Right forelimb (tissue), 1 donor: ENCODE data around the gene TBC1D8.

Source experiments
- DNase-seq: peaks from one replicate; pipeline ENCODE4 v3.0.0-alpha.2; 2018

The TBC1D8 gene

GRCh38 chr2:100995309-100996075, 155.7 kb downstream of the TBC1D8 start:
- DNase-seq, result no peak

GRCh38 chr2:100993294-100993693, 157.9 kb downstream of the TBC1D8 start:
- DNase-seq, result no peak

DNA sequence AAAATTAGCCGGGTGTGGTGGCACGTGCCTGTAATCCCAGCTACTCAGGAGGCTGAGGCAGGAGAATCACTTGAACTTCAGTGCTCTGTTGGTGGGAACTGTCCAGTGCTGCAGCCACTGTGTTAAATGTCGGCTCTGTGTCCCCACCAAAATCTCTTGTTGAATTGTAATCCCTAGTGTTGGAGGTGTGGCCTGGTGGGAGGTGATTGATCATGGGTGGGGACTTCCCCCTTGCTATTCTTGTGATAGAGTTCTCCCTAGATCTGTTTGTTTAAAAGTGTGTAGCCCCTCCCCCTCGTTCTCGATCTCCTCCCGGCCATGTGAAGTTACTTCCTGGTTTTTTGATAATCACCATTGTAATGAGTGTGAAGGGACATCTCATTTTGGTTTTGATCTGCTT, 158.9 kb downstream of the TBC1D8 start:
- no peak for DNase-seq

- no peak for DNase-seq
Measured at GRCh38 chr2:100991404-100991773, 159.8 kb downstream of the TBC1D8 start.

DNA sequence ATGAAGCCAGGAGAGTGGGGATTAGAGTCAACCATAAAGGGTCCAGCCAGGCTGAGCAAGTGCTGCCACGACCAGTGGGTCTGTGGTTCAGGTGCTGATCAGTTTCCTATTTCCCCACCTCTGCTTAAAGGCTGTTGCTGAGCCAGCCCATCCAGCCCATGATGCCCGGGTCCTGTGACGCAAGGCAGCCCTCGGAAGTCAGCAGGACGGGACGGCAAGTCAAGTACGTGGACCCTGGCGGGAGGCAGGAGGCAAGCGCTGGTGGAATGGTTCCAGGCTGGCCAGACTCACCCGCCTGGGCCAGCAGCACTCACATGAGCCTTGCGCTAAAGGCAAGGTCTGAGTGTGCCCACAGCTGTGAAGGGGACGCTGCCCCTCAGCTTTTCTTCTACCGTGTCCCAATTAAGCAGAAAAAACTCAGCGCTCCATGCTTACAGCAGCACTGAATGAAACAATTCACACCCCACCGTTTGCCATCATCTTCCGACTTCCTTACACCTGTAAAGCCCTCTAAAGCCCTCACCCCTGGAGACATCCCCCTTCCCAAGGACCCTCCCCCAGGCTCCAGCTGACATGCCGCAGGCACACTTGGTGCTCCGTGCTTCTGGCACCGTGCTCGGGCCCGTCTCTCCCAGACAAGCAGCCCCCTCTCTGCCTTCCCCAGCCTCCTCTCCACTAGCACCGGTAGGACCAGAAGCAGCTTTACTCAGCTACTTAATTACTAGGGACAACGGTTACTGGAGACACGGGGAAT, 160.4 kb downstream of the TBC1D8 start:
- no peak for DNase-seq

GRCh38 chr2:100990166-100990565, 161.0 kb downstream of the TBC1D8 start:
- DNase-seq, result no peak

DNA sequence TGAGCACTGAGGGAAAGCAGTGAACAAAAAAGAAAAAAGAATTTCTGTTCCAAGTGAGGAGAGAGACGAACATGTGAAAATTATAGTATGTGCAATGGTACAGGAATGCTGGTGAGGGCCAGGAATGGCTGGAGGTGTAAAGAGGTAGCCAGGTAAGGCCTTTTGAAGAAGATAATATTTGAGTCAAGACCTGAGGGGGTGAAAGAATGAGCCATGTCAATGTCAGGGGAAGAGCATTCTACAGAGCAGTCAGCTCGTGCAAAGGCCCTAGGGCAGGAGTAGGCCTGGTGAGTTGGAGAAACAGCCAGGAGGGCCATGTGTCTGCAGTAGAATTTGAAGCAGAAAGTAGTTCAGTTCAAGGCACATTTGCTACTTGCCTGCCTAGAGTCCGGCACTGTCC, 161.5 kb downstream of the TBC1D8 start:
- DNase-seq, result no peak

DNA sequence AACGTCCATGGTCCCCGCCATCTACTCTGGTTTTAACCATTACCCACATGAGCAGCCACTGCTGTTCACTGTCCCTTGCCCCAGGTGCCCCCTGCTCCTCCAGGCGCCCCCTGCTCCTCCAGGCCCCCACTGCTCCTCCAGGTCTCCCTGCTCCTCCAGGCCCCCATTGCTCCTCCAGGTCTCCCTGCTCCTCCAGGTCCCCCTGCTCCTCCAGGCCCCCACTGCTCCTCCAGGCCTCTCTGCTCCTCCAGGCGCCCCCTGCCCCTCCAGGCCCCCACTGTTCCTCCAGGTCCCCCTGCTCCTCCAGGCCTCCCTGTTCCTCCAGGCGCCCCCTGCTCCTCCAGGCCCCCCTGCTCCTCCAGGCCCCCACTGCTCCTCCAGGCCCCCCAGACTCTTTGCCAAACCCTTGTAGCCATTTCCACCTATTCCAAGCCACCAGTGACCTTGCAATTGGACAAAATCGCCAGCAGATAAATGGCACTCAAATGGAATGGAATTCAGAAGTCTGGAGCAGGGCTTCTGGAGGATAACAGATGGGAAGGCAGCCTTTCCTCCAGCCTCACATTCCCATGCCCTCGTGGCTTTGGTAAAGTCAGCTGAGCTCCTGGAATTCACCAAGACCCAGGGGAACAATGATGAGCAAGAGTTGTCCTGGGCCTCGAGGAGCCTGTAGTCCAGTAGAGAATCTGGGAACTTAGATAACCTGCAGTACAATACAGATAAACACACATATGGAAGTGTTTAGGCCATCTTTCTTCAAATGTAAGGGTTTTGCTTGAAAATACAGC, 162.4 kb downstream of the TBC1D8 start:
- DNase-seq, result no peak

DNA sequence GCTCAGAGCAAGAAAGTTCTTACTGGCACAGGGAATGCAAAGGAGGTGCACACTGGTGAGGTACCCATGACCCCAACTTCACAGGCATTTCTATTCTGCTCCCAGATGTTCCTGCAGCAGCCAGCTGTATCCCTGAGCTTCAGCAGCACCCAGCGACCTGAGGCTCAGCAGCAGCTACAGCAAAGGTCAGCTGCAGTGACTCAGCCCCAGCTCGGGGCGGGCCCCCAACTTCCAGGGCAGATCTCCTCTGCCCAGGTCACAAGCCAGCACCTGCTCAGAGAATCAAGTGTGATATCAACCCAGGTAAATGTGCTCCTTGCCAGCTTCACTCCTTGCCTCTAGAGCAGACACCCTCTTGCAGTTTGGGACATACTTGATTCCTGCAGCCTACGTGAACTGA, 163.2 kb downstream of the TBC1D8 start:
- no peak for DNase-seq

- no peak for DNase-seq
Measured at GRCh38 chr2:100987536-100987935, 163.6 kb downstream of the TBC1D8 start.

- no peak for DNase-seq
Measured at GRCh38 chr2:100986157-100986556, 165.0 kb downstream of the TBC1D8 start.

DNA sequence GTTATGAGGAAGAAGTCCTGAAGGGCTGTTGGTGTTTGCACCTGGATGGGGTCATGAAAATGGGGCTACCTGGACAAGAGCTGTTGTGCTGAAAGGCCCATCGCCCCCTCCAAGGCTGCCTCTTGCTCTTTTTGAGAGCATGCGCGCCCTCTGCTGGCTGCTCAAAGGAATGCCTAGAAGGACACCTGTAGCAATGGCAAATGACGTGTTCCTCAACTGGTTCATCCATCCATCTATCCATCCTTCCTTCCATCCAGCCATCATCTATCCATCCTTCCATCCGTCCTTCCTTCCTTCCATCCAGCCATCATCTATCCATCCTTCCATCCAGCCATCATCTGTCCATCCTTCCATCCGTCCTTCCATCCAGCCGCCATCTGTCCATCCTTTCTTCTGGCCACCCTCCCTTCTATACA, 166.3 kb downstream of the TBC1D8 start:
- DNase-seq, result peak; percentile 81

DNA sequence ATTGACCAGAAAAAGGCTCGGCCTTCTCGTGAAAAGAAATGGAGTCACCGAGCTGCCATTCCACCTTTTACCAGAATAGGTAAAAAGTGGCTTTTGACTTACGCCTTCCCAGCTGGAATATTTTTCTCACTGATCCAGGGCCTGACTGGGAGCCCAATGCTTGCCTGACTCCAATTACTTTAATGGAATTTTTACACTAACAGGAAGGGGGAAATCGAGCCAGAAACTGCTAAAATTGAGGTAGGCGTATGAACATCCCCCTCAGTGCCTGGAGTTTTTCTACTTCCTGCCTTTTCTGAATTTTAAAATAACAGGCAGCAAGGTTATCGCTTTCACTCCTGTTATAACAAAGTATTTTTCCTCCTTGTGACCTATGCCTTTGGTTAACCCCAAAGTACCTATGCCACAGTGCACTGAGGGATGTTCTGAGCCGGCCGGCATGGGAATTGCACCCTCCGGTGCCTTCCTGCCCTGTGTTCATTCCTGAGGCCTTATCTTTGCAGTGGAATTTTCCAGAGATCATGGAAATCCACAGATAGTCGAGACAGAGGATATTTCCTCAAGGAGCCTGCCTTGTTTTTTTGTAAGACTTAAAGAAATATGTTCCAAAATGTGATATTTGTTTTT, 167.4 kb downstream of the TBC1D8 start:
- no peak for DNase-seq

DNA sequence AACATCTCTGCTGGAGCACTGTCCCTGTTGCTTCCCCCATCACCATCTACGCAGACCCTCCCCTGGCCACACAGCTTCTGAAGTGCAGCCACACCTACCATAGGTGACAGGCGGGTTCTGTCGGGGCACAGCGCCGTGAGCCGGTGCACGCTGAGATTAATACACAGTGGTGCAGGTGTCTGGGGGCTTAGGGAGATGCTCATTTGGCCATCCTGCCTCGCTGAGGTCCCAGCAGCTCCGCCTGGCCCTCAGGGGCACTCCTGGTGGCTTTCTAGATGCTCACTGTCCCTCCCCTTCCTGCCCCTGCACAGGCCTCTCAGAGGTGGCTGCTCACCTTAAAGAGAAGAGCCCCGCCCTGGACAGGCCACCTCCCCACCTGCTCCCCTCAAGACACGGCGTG, 168.0 kb downstream of the TBC1D8 start:
- DNase-seq, result no peak

DNA sequence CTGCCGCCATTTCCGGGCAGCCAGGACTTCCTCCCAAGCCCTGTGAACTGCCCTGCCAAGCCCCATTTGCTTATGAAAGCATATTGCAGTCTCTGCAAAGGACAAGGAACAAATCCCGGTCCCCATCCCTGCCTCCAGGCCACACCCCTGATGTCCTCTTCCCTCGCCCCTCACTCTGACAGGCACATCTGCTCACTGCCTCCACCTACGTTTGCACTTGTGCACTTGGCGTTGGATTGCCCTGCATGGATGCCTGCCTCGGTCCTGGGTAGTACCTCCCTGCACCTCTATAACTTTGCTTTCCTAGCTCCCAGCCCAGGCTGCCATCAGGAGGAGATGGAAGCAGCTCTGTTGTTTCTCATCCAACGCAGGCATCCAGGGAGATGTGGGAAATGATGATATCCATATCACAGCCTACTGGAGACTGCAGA, 168.7 kb downstream of the TBC1D8 start:
- no peak for DNase-seq

GRCh38 chr2:100981011-100981410, 170.2 kb downstream of the TBC1D8 start:
- no peak for DNase-seq

GRCh38 chr2:100980046-100980445, 171.1 kb downstream of the TBC1D8 start:
- no peak for DNase-seq

DNA sequence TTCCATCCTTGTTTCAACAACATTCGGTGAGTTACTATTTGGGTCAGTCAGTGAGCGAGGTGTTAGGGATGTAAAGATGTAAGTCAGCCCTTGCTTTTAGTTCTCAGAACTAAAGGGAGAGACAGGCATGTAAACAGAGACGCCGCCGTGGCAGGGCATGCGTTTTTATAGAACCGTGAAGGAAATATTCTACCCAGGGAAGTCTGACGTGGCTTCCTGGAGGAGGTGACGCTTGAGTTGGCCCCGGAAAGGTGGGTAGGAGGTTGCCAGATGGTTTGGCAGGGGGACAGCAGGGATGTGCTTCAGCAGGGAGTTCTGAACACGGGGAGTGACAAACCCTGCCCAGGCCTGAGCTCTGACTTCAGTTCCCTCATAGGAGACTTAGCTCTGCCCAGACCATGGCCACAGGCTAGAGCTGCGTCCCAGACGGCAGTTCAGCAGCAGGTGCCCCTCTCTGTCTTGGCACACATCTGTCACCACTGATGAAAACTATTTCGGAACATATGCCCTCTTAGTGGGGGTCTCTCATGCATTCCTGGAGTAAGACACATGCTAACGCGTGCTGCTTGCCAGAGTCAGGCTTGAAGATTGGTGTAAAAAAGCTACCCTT, 172.5 kb downstream of the TBC1D8 start:
- DNase-seq, result peak; percentile 73

GRCh38 chr2:100977511-100977910, 173.7 kb downstream of the TBC1D8 start:
- DNase-seq, result no peak

DNA sequence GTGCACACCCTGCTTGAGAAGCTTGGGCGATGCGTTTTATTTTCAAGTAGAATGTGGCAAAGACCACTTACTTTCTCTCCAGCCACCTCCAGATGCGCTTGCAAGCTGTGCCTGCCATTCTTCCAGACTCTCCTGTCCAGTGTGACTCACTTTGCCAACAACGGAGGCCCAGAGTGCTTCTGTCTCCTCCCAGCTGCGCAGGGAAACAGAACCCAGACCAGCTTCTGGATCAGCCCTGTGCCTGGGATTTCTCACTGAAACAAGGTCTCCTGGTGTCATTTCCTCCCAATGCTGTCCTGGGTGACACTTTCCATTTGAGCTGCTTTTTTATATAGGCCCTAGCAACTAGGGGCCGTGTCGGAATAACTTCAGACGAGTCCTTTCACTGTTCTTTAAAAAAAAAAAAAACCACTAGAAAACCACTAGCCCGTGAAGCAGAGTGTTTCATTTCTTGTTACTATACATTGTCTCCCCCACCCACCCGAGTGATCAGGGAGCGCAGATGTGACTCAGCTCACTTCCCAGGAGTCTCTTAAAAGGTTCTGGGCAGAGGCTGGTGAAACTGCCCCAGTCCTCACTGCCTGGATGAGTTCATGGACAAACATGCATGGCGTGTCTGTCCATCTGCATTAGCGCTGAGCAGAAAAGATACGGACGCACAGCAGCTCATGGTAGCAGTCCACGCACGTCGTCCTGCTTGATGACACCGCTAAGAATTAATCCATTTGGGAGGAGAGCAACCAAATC, 174.4 kb downstream of the TBC1D8 start:
- no peak for DNase-seq

- no peak for DNase-seq
Measured at GRCh38 chr2:100976061-100976460, 175.1 kb downstream of the TBC1D8 start.

DNA sequence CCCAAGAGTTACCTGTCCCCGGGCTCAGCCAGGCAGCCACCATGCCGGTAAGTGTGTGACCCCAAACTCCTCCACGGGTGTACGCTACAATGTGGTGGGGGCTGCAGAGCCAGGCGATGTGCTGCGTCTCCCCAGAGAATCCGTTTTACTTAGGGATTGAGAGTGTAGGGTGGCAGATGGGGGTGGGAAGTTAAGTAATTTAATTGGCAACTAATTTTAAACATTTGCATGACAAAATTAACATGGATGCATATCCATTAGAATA, 175.7 kb downstream of the TBC1D8 start:
- no peak for DNase-seq
